ENCODE results near the gene NPY.

The NPY gene

DNA sequence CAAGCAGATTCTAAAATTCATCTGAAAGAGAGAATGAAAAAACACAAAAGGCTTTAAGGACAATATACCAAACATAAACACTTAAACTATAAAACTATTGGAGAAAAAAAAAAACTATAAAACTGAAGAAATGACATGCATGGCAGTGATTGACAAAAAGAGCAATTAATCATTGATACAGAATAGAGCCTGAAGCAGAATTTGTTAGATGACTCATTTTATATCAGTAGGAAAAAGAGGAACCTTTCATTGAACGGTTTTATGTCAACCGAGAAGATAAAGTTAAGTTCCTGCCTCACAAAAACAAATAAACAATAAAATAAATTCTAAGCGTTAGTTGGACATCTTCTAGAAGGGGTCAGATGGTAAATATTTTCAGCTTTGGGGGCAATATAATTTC lies 23.3 kb downstream of the NPY start:
- H3K27ac ChIP-seq: no peak overlapping the region
- H3K4me3 ChIP-seq: no peak overlapping the region

- no peak overlapping the region for H3K27ac ChIP-seq
Observed at GRCh38 chr7:24312588-24312987, 28.6 kb downstream of the NPY start.

GRCh38 chr7:24313777-24314176 lies 29.8 kb downstream of the NPY start:
- H3K4me3 ChIP-seq: no peak overlapping the region
- no peak overlapping the region for H3K27ac ChIP-seq

More at GRCh38 chr7:24312588-24312987, 28.6 kb downstream of the NPY start:
- no peak overlapping the region for H3K4me3 ChIP-seq

DNA sequence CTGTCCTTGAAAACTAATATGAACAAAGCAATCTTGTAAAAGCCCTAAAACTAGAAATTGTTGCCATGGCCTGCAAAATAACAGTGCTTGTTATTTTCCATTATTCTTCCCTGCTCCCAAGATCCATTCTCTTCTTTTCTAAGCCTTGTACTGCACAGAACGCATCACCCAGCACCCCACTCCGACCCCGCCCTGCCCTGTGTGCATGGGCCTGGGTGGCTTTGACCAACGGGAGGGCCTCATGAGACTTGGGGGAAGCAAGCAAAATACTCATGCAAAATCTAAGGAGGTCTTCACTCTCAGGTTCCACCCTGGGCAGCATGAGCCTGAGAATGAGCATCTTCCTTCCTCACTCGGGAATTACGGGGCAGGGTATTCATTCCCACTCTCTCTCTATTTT lies 32.4 kb downstream of the NPY start:
- Histone ChIP-seq H3K27ac (no peak overlapping the region), H3K4me3 (no peak overlapping the region)

GRCh38 chr7:24318326-24318725 lies 34.3 kb downstream of the NPY start:
- H3K4me3 ChIP-seq: no peak overlapping the region

DNA sequence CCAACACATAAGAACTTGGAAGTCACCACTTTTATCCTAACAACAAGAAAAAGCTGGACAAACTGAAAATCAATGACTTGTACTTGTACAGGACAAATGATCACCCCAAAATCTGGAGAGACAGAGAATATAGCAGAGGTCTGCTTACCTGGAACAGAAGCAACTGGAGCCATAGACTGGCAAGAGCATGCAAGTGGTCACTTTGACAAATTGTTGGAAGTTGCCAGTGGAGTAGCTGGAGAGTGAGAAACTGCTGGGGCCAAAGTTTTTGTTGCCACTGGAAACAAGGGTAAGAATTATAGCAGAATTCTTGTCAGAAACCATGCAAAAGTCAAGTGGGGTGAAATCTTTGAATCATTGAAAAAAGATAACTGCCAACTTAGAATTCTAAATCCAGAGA lies 35.2 kb downstream of the NPY start:
- Histone ChIP-seq H3K27ac (no peak overlapping the region), H3K4me3 (no peak overlapping the region)

More at GRCh38 chr7:24318326-24318725, 34.3 kb downstream of the NPY start:
- H3K27ac ChIP-seq: no peak overlapping the region

DNA sequence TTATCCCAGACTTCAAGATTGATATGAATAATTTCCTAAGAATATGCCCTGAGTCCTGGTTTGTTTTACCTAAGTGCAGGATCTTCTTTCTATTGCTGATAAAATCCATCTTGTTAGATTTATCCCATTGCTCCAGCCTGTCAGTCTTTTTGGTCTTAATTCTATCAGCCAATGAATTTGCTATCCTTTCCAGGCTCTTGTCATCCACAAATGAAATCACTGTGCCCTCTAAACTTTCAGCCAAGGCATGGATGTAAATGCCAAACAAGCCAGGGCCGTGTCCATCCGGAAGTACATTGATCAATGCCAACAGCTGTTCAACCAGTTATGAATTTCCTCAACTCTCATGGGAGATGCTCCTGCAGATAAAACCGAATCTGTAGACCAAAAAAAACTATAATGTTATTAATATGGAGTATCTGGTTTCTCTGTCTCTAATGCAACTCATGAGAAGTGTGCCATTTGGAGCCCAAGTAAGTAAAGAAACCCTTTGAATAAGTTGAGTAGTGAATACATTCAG lies 40.0 kb downstream of the NPY start:
- H3K4me3 ChIP-seq: no peak overlapping the region
- no peak overlapping the region for H3K27ac ChIP-seq

DNA sequence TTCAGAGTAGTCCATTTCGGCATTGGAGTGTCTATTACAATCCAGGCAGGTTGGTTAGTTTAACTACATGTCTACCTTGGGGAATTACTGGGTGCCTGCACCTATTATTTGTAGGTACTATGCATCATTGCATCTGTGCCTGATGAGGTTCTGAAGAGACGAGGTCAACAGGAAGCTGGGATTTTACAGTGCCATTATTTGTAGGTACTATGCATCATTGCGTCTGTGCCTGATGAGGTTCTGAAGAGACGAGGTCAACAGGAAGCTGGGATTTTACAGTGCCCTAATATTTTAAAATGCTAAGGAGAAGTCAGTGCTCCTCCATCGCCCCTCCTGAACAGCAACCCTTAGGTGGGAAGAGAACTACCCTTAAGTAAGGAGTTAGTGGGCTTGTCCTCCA lies 41.7 kb downstream of the NPY start:
- no peak overlapping the region for H3K4me3 ChIP-seq
- no peak overlapping the region for H3K27ac ChIP-seq

DNA sequence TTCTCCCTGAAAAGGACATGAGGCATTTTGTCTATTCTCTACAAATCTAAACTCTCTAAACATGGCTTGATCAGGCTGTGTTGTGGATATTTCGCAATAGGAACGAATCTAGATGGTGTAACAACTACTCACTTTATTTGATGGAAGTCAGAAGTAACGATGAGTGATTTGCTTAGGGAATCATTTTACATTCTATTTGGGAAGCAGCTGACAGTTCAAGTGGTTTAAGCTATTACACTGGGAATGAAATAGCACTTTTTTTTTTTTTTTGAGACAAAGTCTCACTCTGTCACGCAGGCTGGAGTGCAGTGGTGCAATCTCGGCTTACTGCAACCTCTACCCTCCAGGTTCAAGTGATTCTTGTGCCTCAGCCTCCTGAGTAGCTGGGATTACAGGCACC lies 44.1 kb downstream of the NPY start:
- Histone ChIP-seq H3K27ac (no peak overlapping the region), H3K4me3 (no peak overlapping the region)

GRCh38 chr7:24328894-24329293 lies 44.9 kb downstream of the NPY start:
- no peak overlapping the region for H3K4me3 ChIP-seq
- no peak overlapping the region for H3K27ac ChIP-seq

- H3K4me3 ChIP-seq: no peak overlapping the region
- H3K27ac ChIP-seq: no peak overlapping the region
Observed at GRCh38 chr7:24334012-24334411, 50.0 kb downstream of the NPY start.

- H3K4me3 ChIP-seq: no peak overlapping the region
- no peak overlapping the region for H3K27ac ChIP-seq
Observed at GRCh38 chr7:24334627-24335026, 50.6 kb downstream of the NPY start.

GRCh38 chr7:24336461-24336860 lies 52.5 kb downstream of the NPY start:
- H3K27ac ChIP-seq: no peak overlapping the region

GRCh38 chr7:24337180-24337579 lies 53.2 kb downstream of the NPY start:
- Histone ChIP-seq H3K4me3 (no peak overlapping the region), H3K27ac (no peak overlapping the region)

More at GRCh38 chr7:24336461-24336860, 52.5 kb downstream of the NPY start:
- no peak overlapping the region for H3K4me3 ChIP-seq

DNA sequence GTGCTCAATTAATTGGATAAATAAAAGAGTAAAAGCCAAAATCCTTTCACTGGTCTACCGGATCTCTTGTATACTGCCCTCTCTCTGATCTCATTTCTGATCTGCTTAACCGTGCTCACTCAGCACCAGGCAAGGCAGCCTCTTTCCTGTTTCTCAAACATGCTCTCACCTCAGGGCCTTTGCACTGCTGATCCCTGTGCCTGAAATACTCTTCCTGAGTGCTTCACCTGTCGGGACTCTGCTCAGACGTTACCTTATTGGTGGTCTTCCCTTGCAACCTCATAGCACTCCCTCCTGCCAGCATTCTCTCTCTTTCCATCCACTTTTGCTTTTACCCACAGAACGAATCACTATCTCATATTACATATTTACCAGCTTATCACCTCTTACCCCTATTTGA lies 55.6 kb downstream of the NPY start:
- no peak overlapping the region for H3K27ac ChIP-seq
- no peak overlapping the region for H3K4me3 ChIP-seq

DNA sequence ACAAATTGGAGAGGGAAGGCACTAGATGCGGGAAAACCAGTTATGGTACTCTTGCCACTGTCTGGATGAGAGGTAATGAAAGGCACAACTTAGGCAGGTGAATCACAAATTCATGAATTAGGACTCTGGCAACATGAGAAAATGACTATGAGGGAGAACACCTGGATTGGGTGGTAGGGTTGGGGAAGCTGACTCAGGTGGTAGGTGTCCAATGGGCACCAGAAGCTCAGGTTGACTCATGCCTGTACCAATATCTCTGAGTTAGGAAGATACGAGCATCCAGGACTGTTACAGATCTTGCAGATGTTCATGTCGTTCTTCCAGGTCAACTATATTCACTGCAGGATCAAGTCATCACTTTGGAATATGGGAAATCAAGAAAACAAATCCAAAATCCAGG lies 56.7 kb downstream of the NPY start:
- Histone ChIP-seq H3K4me3 (no peak overlapping the region), H3K27ac (no peak overlapping the region)

All from skin epidermis (tissue), 12 donors.